ENCODE data around the gene GAPDHS. TPM values are rescaled to one million over a fixed set of nuclear protein-coding genes. Genes with fewer than 3 reads are reported as not detected.

GAPDHS gene
- total RNA-seq, 1 donor from 2014 or later: not detected

GRCh38 chr19:35563207-35563829 is 30.1 kb downstream of the GAPDHS start, which contains the start of gene ATP4A:
Gene ATP4A, minus strand, starts transcription at chr19:35563658. Its CDS starts 29 bp downstream, at chr19:35563629.
- Mint-ChIP-seq H3K4me1 (ENCODE audit: low read depth, unreplicated experiment) (no peaks in the 10 kb centered on the region), H3K27ac (ENCODE audit: unreplicated experiment) (no peak within 1 kb of the TSS), H3K4me3 (ENCODE audit: unreplicated experiment) (no peak within 1 kb of the TSS), H3K27me3 (ENCODE audit: low read depth, unreplicated experiment) (peaks cover 51% of the 10 kb centered on the region), H3K9me3 (ENCODE audit: unreplicated experiment) (no peaks in the 10 kb centered on the region), H3K36me3 (ENCODE audit: low read depth, unreplicated experiment) (no peaks in the 10 kb centered on the region)
- no peak for TF ChIP-seq CTCF (IDR thresholded peaks at IDR 0.05; ENCODE audit: insufficient read depth, low read depth, low read length)
- TF ChIP-seq EZH2 (IDR thresholded peaks at IDR 0.05; ENCODE audit: insufficient read depth, low read length): no peak
- Histone ChIP-seq H3K4me3 (ENCODE audit: insufficient read depth, low read depth, low read length) (no peak within 1 kb of the TSS), H3K4me1 (ENCODE audit: insufficient read depth, low read length) (no peaks in the 10 kb centered on the region), H3K36me3 (ENCODE audit: insufficient read depth, low read length) (no peaks in the 10 kb centered on the region), H3K9me3 (ENCODE audit: insufficient read depth, low read depth, low read length) (no peaks in the 10 kb centered on the region), H3K27ac (ENCODE audit: low read depth, low read length) (no peak within 1 kb of the TSS), H3K9ac (ENCODE audit: low read length) (no peak within 1 kb of the TSS), H3K27me3 (ENCODE audit: insufficient read depth, low read length) (peaks cover 11% of the 10 kb centered on the region), H3K79me2 (ENCODE audit: insufficient read depth, low read length) (no peaks in the 10 kb centered on the region), H2AFZ (ENCODE audit: low read depth, low read length) (no peak within 1 kb of the TSS), H3K4me2 (ENCODE audit: low read length) (no peak within 1 kb of the TSS), H4K20me1 (ENCODE audit: insufficient read depth, low read length) (no peaks in the 10 kb centered on the region)
- FAIRE-seq: no peak
- DNase-seq (ENCODE audit: low read depth): no peak

- Histone ChIP-seq H3K4me2 (ENCODE audit: low read length) (no peak overlapping the region), H2AFZ (ENCODE audit: low read depth, low read length) (no peak overlapping the region), H3K9me3 (ENCODE audit: insufficient read depth, low read depth, low read length) (no peaks in the 10 kb centered on the region), H3K27me3 (ENCODE audit: insufficient read depth, low read length) (peaks cover 2% of the 10 kb centered on the region), H3K4me3 (ENCODE audit: insufficient read depth, low read depth, low read length) (no peak overlapping the region), H4K20me1 (ENCODE audit: insufficient read depth, low read length) (no peaks in the 10 kb centered on the region), H3K4me1 (ENCODE audit: insufficient read depth, low read length) (no peaks in the 10 kb centered on the region), H3K27ac (ENCODE audit: low read depth, low read length) (no peak overlapping the region), H3K36me3 (ENCODE audit: insufficient read depth, low read length) (no peaks in the 10 kb centered on the region), H3K79me2 (ENCODE audit: insufficient read depth, low read length) (no peaks in the 10 kb centered on the region), H3K9ac (ENCODE audit: low read length) (no peak overlapping the region)
- no peaks in the 10 kb centered on the region for H3K36me3 Mint-ChIP-seq (ENCODE audit: low read depth, unreplicated experiment)
- no peak overlapping the region for H3K27ac Mint-ChIP-seq (ENCODE audit: unreplicated experiment)
- no peaks in the 10 kb centered on the region for H3K9me3 Mint-ChIP-seq (ENCODE audit: unreplicated experiment)
- DNase-seq (ENCODE audit: low read depth) (no peak), FAIRE-seq (no peak)
- peaks cover 42% of the 10 kb centered on the region for H3K27me3 Mint-ChIP-seq (ENCODE audit: low read depth, unreplicated experiment)
- no peak overlapping the region for H3K4me3 Mint-ChIP-seq (ENCODE audit: unreplicated experiment)
- no peaks in the 10 kb centered on the region for H3K4me1 Mint-ChIP-seq (ENCODE audit: low read depth, unreplicated experiment)
- no peak for TF ChIP-seq EZH2 (IDR thresholded peaks at IDR 0.05; ENCODE audit: insufficient read depth, low read length)
- no peak for TF ChIP-seq CTCF (IDR thresholded peaks at IDR 0.05; ENCODE audit: insufficient read depth, low read depth, low read length)
These were observed 32.0 kb downstream of the GAPDHS start for GRCh38 chr19:35565016-35565856.

All from astrocyte (in vitro differentiated cells and primary cell).